Activated CD4-positive, CD25-positive, alpha-beta regulatory T cell treated with anti-CD3 and anti-CD28 coated beads, Interleukin-2, amount 50 U/mL, for 16 hours (primary cell): ENCODE data around the gene ZCCHC2.

ENCODE experiments used
- DNase-seq: peaks from one replicate; pipeline ENCODE4 v3.0.0-alpha.2; 2020; ENCODE audit warnings: low read depth, low spot score

Gene ZCCHC2

GRCh38 chr18:62609764-62610163 is 86.9 kb downstream of the ZCCHC2 start:
- DNase-seq: no peak

GRCh38 chr18:62610351-62610700 is 87.5 kb downstream of the ZCCHC2 start:
- DNase-seq: no peak

- DNase-seq: no peak
Observed at GRCh38 chr18:62610701-62611411, 88.0 kb downstream of the ZCCHC2 start.

GRCh38 chr18:62611453-62612288 is 88.8 kb downstream of the ZCCHC2 start:
- DNase-seq: no peak

- no peak for DNase-seq
Observed at GRCh38 chr18:62612289-62612645, 89.4 kb downstream of the ZCCHC2 start.

GRCh38 chr18:62612776-62613175 is 90.0 kb downstream of the ZCCHC2 start:
- DNase-seq: no peak

GRCh38 chr18:62614494-62614893 is 91.7 kb downstream of the ZCCHC2 start:
- DNase-seq: no peak

- no peak for DNase-seq
Observed at GRCh38 chr18:62616331-62616805, 93.5 kb downstream of the ZCCHC2 start.

GRCh38 chr18:62617793-62618591 is 95.2 kb downstream of the ZCCHC2 start:
- DNase-seq: no peak

GRCh38 chr18:62618735-62619134 is 95.9 kb downstream of the ZCCHC2 start:
- no peak for DNase-seq

GRCh38 chr18:62621546-62621945 is 98.7 kb downstream of the ZCCHC2 start:
- DNase-seq: no peak

- no peak for DNase-seq
Observed at GRCh38 chr18:62625019-62625418, 102.2 kb downstream of the ZCCHC2 start.
